Heart left ventricle (tissue), 13 donors: ENCODE measurements around the gene CNR2.

Experiments
- POLR2A ChIP-seq, 2 donors: fragments of 450-650 bp; IDR thresholded peaks; one replicate each; pipeline ENCODE4 v1.6.1; 2017; ENCODE audit warnings: antibody characterized with exemption in 2 of 2, mild to moderate bottlenecking in 2 of 2, moderate library complexity in 2 of 2
- TF ChIP-seq, protein P1 (sequence below), 12 donors: fragments of 200-600 bp; sonication (generic) in 4 of 12; IDR thresholded peaks; one replicate each; pipeline versions ENCODE4 v1.5.0 to v1.8.0; 2018 to 2022; ENCODE audit warnings: antibody characterized with exemption in 12 of 12, mild to moderate bottlenecking in 5 of 12
- donor health status: ischemic (EF 13 %, LVEDD 7.1; RV severe dilation, severe dysfunction).
- donor health status: DM: no; HTN: yes; CAD: no.
- donor health status: DM: no; HTN: no; CAD: no.
- donor health status: ischemic (EF 25% LVEDD 6.9; RV normal size, moderate dysfunction).
- donor health status: ischemic (EF 25% LVEDD 5.7; RV mildly dilated, moderate dysfunction).
- donor health status: ischemic (EF 35%, LVEDD 5.7; RV mildly dilated, moderate dysfunction).
- donor health status: nonischemic (EF 11% LVEDD 7.7; RV severe dilation, severe dysfunction).
- donor health status: DM: yes; HTN: yes; CAD: no.
- donor health status: PGD.
- donor health status: ischemic (EF 29% LVEDD 5.4; RV normal size, mild dysfunction).
- donor health status: nonischemic (EF 23%, LVEDD 6.1; RV moderate dilation, normal function).

DNA sequence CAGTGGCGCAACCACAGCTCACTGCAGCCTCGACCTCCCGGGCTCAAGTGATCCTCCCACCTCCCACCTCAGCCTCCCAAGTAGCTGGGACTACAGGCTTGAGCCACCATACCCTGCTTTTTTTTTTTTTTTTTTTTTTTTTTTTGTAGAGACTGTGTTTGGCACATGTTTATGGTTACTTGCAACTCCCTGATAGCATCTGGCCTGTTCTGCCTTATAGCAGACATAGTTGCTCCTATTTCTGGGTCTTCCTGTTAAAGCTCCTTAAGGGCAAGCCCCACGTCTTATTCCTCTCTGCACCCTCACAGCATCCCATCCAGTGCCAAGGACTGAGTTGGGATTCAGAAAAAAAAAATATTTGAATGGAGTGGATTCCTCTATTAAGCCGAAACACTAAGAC is 17.1 kb upstream of the CNR2 start:
- TF ChIP-seq, protein P1, sequence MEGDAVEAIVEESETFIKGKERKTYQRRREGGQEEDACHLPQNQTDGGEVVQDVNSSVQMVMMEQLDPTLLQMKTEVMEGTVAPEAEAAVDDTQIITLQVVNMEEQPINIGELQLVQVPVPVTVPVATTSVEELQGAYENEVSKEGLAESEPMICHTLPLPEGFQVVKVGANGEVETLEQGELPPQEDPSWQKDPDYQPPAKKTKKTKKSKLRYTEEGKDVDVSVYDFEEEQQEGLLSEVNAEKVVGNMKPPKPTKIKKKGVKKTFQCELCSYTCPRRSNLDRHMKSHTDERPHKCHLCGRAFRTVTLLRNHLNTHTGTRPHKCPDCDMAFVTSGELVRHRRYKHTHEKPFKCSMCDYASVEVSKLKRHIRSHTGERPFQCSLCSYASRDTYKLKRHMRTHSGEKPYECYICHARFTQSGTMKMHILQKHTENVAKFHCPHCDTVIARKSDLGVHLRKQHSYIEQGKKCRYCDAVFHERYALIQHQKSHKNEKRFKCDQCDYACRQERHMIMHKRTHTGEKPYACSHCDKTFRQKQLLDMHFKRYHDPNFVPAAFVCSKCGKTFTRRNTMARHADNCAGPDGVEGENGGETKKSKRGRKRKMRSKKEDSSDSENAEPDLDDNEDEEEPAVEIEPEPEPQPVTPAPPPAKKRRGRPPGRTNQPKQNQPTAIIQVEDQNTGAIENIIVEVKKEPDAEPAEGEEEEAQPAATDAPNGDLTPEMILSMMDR (IDR thresholded peaks at IDR 0.05): no peak
- TF ChIP-seq POLR2A (IDR thresholded peaks at IDR 0.05): no peak
